NCI-H1105 (cell line): Measurements from ENCODE around the gene TMEM245.
"Not testable (repeated sequence)": the region's sequence is repeated elsewhere in the genome, so short reads cannot be mapped to it uniquely, and the experiment has no call there.

Experiments
- DNase-seq: peaks from one replicate; lab custom pipeline; 2025; lab: John Stamatoyannopoulos, UW

Gene TMEM245

GRCh38 chr9:108991479-108991878 lies 128.3 kb downstream of the TMEM245 start:
- DNase-seq, result no peak

- DNase-seq, result no peak
Measured at GRCh38 chr9:108983885-108984284, 135.9 kb downstream of the TMEM245 start.

- no peak for DNase-seq
Measured at GRCh38 chr9:108980893-108981292, 138.9 kb downstream of the TMEM245 start.

GRCh38 chr9:108978205-108978604 lies 141.5 kb downstream of the TMEM245 start:
- DNase-seq, result no peak

- DNase-seq, result no peak
Measured at GRCh38 chr9:108973895-108974294, 145.9 kb downstream of the TMEM245 start.

- DNase-seq, result no peak
Measured at GRCh38 chr9:108972626-108973209, 147.0 kb downstream of the TMEM245 start.

- DNase-seq, result no peak
Measured at GRCh38 chr9:108972186-108972585, 147.6 kb downstream of the TMEM245 start.

- not testable (repeated sequence) for DNase-seq
Measured at GRCh38 chr9:108971392-108971791, 148.4 kb downstream of the TMEM245 start.

GRCh38 chr9:108967916-108968315 lies 151.8 kb downstream of the TMEM245 start:
- no peak for DNase-seq
